Renal cortex interstitium (tissue), 11 donors: Measurements from ENCODE around the gene E2F1. TPM values are rescaled to one million over a fixed set of nuclear protein-coding genes. Genes with fewer than 3 reads are reported as not detected.
A peak's percentile ranks its signal among the peaks of the same experiment; 100 is the strongest.
"Not testable (repeated sequence)": the region's sequence is repeated elsewhere in the genome, so short reads cannot be mapped to it uniquely, and the experiment has no call there.

Experiments used
- DNase-seq, 11 donors: peaks; one replicate each; pipeline ENCODE4 v3.0.0-alpha.2; 2013; ENCODE audit warnings: low read depth in 9 of 11, low spot score in 4 of 11; ENCODE audit errors: extremely low read depth in 1 of 11
- polyA plus RNA-seq, 3 donors: library from polyadenylated mRNA; unstranded; fragments of 120-200 nt; gene quantifications; one replicate each; pipeline ENCODE4 v1.2.1, GENCODE V29; 2013; ENCODE audit not compliant: insufficient read length in 3 of 3

Gene E2F1
- polyA plus RNA-seq, 3 donors, result 10.7 to 15.6 (median 12.1) TPM

DNA sequence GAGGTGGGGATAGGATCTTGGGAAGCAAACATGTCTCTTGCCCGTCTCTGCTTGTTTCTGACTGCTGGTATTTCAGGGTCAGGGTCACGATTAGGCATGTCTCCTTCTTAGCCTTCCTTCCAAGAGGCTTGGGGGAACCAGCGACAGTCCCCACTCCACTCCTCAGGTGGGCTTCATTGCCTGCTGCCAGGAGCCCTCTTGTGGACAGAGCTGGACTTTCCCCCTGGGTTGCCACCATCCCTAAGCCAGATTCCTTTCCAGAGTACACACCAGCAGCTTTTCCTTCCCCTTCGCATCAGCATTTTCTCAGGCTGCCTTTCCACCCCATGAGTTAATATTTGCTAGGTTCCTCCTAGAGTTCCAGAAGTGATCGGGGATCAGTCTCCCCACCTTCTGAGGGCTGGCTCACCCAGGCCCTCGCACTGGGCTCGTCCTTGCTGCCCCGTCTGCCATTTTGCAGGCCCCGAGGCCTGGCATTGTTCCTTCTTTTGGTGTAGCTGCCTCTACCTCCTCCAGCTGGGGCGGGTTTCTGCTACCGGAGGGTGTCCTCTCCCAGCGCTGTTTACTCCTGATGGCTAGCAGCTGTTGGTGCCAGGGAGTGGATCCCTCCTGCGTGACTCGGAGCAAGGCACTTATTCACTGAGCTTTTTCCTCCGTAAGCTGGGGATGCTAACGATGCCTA, 32.8 kb downstream of the E2F1 start:
- peak in 3 of 11 donors; percentile 74 to 82 (median 80) for DNase-seq

GRCh38 chr20:33651562-33652048, 34.6 kb downstream of the E2F1 start:
- no peak for DNase-seq

DNA sequence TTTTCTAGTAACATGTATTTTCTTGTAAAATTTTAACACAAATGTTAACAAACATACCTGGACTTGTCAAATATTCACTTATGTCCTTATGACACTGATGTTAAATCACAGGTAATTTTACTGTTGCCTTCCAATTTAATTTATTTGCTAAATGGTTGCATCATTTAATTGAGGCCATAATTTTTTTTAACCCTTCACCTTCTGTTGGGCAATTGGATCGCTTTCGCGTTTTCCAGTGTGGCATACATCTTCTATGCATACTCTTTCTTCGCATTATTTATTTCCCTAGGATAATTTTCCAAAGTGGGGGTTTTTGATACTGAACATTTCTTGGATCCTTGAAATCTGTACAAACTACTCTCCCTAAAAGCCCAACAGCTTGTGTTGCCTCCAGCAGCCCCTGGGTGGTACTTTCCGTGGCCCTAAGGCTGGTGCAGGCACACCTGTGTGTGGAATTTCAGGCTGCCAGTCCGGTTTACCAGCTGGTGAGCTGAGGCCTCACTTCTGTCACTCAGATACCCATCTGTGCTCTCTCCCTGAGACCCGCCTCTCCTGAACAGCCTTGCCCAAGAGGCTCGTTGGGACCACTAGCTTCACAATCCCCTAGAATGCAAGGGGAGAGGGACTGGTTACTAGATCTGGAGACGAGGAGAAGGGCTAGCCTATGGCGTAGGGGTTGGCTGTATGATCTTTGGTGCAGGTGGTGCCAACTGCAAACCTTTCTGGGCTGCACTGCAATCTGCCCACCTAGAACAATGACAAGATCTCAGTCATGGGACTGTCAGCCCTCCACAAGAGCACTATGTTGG, 35.2 kb downstream of the E2F1 start:
- no peak for DNase-seq

DNA sequence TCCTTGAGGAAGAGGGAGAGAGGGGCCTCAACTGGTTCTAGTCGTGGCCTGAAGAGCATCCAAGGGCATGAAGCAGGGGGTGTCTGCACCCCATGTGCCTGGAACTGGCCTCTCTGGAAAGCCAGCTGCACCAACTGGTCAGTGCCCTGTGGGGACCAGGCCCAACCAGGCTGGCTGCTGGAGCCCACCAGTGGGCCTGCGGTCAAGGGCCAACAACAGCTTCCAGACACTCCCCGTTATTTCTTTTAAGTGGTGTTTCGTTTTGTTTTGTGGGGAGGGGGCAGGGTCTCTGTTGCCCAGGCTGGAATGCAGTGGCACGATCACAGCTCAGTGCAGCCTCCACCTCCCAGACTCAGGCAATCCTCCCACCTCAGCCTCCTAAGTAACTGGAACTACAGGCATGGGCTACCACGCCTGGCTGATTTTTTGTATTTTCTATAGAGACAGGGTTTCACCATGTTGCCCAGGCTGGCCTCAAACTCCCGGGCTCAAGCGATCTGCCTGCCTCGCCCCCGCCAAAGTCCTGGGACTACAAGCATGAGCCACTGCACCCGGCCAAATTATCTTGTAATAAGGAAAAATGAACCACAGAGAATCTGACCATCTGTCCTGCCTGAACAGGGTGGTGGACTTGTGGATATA, 36.0 kb downstream of the E2F1 start:
- no peak for DNase-seq

DNA sequence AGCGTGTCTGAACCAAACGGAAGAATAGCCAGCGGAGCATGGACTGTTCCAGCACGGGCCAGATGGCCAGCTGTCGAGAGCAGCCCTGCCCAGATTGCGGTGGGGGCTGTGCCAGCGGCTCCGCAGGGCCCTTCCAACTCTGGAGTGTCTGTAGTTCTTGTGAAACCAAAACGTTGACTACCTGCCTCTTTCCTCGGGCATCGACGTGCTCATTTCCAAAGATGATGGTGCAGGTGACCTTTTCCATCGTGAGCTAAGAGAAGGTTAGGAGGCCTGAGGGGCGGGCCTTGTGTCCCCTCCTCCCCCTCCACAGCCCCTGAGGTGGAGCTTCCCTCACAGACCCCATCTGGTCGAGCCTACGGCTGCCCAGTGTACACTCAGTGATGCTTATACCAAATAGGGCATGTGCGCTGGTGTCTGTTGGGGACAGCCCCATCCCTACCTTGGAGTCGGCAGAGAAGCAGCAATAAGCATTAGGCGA, 36.9 kb downstream of the E2F1 start:
- no peak for DNase-seq

DNA sequence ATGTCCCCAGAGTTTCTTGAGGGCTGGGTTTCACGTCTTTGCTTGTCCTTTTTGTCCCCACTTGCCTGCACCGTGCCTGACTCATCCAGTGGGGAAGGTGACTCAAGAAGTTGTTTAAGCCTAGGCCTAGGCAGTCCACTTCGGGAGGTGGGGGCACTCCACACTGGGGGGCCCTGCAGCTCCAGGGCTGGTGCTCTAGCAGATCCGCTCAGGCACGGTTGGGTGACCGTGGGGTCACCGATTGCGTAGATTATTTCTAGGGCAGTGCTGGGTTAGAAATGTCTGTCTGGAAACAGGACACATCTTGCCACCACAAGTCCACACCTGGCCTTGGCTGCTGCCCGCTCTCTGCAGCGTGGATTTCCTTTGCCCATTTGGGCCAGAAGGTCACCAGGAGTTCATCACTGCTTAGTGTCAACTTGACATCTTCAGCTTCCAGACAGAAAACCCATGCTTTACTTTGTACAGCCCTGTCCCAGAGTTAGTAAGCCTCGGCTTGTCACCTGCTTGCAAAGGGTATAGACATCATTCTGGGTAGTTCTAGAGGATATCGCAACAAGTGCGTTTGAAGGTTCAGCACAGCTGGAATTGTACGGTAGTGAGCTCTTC, 37.7 kb downstream of the E2F1 start:
- DNase-seq, result no peak

- DNase-seq, result no peak
These were observed 38.4 kb downstream of the E2F1 start for GRCh38 chr20:33647603-33648395.

DNA sequence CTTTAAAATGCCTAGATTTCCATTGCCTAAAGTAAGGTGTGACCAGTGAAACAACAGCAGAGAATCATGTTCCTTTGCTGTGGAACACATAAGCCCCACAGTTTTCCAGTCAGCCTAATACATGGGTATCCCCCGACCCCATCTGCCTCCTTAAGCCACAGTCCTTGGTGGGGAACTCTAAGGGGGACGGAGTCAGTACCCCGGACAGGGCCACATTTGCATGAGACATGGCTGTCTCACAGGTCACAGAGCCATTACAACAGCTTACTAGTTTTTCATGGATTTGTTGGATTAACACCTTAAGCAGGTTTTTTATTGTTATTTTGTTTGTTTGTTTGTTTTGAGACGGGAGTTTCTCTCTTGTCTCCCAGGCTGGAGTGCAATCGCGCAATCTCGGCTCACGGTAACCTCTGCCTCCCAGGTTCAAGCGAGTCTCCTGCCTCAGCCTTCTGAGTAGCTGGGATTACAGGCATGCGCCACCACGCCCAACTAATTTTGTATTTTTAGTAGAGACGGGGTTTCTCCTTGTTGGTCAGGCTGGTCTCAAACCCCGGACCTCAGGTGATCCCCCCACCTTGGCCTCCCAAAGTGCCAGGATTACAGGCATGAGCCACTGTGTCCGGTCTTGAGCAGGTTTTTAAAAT, 39.1 kb downstream of the E2F1 start:
- DNase-seq, result not testable (repeated sequence)

DNA sequence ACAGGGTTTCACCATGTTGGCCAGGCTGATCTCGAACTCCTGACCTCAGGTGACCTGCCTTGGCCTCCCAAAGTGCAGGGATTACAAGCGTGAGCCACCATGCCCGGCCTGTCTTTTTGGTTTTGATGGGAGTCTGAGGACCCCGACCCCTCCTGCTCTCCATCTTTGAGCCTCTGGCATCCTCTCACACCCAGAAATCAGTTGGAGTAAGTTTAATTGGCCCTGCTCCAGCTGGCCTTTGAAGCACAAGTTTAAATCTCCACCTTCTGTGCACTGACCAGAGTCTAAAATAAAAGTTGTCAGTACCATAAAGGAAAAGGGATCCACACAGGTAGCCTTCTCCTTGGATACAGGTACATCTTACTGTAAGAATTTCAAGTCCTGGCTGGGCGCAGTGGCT, 40.0 kb downstream of the E2F1 start:
- DNase-seq, result no peak

- no peak for DNase-seq
These were observed 40.8 kb downstream of the E2F1 start for GRCh38 chr20:33645396-33645795.

GRCh38 chr20:33645072-33645358, 41.2 kb downstream of the E2F1 start:
- no peak for DNase-seq

DNA sequence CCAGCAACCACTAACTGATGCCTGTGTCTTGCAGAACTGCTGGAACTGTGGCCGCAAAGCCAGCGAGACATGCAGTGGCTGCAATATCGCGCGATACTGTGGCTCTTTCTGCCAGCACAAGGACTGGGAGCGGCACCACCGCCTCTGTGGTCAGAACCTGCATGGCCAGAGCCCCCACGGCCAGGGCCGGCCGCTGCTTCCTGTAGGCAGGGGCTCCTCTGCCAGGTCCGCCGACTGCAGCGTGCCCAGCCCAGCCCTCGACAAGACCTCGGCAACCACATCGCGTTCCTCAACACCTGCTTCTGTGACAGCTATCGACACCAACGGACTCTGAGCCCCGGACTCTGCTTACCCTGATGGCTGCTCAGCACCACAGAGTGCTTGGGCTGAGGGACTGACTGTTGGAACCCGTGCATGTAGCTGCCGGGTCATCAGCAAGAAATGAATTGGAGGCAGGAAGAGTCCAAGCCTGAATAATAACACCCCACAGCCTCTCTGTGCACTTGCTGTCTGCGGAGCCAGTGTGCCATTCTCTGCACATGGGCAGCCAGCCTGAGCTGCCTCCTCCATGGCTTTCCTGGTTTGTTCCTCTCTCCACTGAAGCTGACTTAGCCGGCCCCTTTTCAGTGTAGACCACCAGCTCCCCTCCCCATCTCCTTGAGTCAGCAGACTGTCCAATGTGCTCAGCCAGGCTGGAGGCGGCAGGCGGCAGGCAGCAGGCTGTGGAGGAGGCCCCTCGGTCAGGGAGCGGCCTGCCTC, 41.7 kb downstream of the E2F1 start:
- no peak for DNase-seq

DNA sequence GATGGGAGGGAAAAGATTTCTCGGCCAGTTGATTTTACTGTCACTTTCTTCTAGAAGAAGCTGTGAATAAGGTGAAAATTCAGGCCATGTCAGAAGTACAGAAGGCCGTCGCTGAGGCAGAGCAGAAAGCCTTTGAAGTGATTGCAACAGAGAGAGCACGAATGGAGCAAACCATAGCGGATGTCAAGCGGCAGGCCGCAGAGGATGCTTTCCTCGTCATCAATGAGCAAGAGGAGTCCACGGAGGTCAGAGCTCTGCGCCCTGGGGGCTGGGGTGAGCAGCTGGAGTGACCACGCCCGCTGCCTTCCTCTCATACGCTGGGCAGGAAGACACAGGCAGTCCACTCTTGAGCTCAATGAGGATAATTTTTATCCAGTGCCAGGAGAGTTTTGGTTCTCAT, 45.9 kb downstream of the E2F1 start:
- no peak for DNase-seq

DNA sequence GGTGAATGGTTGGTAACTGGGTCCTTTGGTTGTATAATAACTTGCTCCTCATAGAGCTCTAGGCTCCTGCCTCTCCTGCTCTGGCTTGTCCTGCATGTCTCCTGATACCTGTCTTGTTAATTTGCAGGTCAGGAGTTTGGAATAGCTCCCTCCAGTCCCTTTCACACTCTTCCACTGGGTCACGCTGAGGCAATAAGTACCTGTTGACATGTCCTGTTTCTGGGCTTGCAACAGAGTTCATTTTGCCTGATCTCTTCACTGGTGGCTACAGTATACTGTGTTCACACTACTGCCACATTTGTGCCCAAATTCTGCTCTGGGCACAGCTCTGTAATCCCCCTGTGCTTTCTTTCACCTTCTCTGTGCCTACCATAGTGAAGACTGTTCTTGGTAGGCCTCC, 49.4 kb downstream of the E2F1 start:
- no peak for DNase-seq

DNA sequence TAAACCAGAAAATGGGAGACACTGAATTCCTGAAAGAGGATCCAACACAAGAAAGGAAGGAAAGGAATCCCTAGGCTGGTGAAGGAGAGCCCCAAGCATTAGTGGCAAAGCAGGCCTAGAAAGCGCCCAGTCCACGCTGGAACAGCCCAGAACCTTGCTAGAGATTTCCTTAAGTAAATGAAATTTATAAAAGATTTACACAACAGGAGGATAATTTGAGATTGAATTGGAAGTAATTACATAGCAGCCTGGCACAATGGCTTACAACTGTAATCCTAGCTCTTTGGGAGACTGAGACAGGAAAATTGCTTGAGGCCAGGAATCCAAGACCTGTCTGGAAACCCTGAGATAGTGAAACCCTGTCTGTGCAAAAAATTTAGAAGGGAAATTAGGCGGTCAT, 50.8 kb downstream of the E2F1 start:
- no peak for DNase-seq

DNA sequence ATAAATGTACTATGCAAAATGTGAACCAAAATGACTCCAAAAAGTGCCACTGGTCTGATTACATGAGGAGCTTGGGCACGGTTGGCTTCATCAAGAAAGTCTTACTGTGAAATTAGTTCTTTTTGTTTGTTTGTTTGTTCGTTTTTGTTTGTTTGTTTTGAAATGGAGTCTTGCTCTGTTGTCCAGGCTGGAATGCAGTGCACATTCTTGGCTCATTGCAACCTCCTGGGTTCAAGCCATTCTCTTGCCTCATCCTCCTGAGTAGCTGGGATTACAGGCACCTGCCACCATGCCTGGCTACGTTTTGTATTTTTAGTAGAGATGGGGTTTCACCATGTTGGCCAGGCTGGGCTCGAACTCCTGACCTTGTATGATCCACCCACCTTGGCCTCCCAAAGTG, 54.3 kb downstream of the E2F1 start:
- DNase-seq, result not testable (repeated sequence)

- no peak for DNase-seq
These were observed 55.7 kb downstream of the E2F1 start for GRCh38 chr20:33630507-33630906.

- DNase-seq, result no peak
These were observed 56.2 kb downstream of the E2F1 start for GRCh38 chr20:33629979-33630378.
